LNCaP clone FGC (cell line): Measurements from ENCODE around the gene PEX11A.

Experiments used
- DNase-seq: peaks from one replicate; pipeline ENCODE4 v3.0.0-alpha.2; 2011; ENCODE audit warnings: low read depth
- H3K4me3 ChIP-seq: 2 replicates; pipeline ENCODE4 v1.5.1; 2011; ENCODE audit warnings: mild to moderate bottlenecking, low read depth, low read length, control low read depth
- CTCF ChIP-seq: IDR thresholded peaks from 2 replicates; pipeline ENCODE4 v1.5.1; 2012; ENCODE audit warnings: mild to moderate bottlenecking; ENCODE audit not compliant: control insufficient read depth, insufficient read depth; ENCODE audit errors: extremely low read depth

Gene PEX11A

GRCh38 chr15:89725064-89725463 is 34.5 kb upstream of the PEX11A start:
- no peak overlapping the region for H3K4me3 ChIP-seq
- TF ChIP-seq CTCF, result no peak
- no peak for DNase-seq

- no peak for TF ChIP-seq CTCF
- DNase-seq, result no peak
- H3K4me3 ChIP-seq, result no peak overlapping the region
Observed at GRCh38 chr15:89724621-89725020, 34.1 kb upstream of the PEX11A start.

- DNase-seq, result no peak
- H3K4me3 ChIP-seq, result no peak overlapping the region
- TF ChIP-seq CTCF, result no peak
Observed at GRCh38 chr15:89723031-89723430, 32.5 kb upstream of the PEX11A start.

- DNase-seq, result no peak
- no peak overlapping the region for H3K4me3 ChIP-seq
- TF ChIP-seq CTCF, result no peak
Observed at GRCh38 chr15:89714775-89715174, 24.2 kb upstream of the PEX11A start.

GRCh38 chr15:89707577-89707976 is 17.0 kb upstream of the PEX11A start:
- no peak for TF ChIP-seq CTCF
- peak; percentile 49 for DNase-seq
- H3K4me3 ChIP-seq, result no peak overlapping the region

- no peak for TF ChIP-seq CTCF
- no peak for DNase-seq
- no peak overlapping the region for H3K4me3 ChIP-seq
Observed at GRCh38 chr15:89704411-89704810, 13.9 kb upstream of the PEX11A start.

- no peak for DNase-seq
- no peak overlapping the region for H3K4me3 ChIP-seq
- TF ChIP-seq CTCF, result no peak
Observed at GRCh38 chr15:89695198-89695597, 4.6 kb upstream of the PEX11A start.
